Stimulated activated naive CD8-positive, alpha-beta T cell treated with anti-CD3 and anti-CD28 coated beads, Interleukin-15, Interleukin-2, amounts not matched to agents 100 ng/mL and 50 ng/mL, for 24 hours (primary cell): ENCODE results near the gene TMTC2.

ENCODE experiments used
- H3K27ac Mint-ChIP-seq: one replicate; pipeline ENCODE4 v1.8.0; 2021; ENCODE audit warnings: mild to moderate bottlenecking, mixed read lengths
- H3K27me3 Mint-ChIP-seq: one replicate; pipeline ENCODE4 v1.8.0; 2021; ENCODE audit warnings: mixed read lengths
- H3K36me3 Mint-ChIP-seq: one replicate; pipeline ENCODE4 v1.8.0; 2021; ENCODE audit warnings: low read depth, mixed read lengths
- H3K4me1 Mint-ChIP-seq: one replicate; pipeline ENCODE4 v1.8.0; 2021; ENCODE audit warnings: low read depth, mixed read lengths
- H3K4me3 Mint-ChIP-seq: one replicate; pipeline ENCODE4 v1.8.0; 2021; ENCODE audit warnings: mild to moderate bottlenecking, mixed read lengths
- H3K9me3 Mint-ChIP-seq: one replicate; pipeline ENCODE4 v1.8.0; 2021; ENCODE audit warnings: mixed read lengths

Gene TMTC2

GRCh38 chr12:82665142-82665923 lies 21.4 kb upstream of the TMTC2 start:
- Mint-ChIP-seq H3K27ac (no peak overlapping the region), H3K36me3 (no peaks in the 10 kb centered on the region), H3K27me3 (peaks cover 28% of the 10 kb centered on the region), H3K4me3 (no peak overlapping the region), H3K4me1 (no peaks in the 10 kb centered on the region), H3K9me3 (no peaks in the 10 kb centered on the region)

DNA sequence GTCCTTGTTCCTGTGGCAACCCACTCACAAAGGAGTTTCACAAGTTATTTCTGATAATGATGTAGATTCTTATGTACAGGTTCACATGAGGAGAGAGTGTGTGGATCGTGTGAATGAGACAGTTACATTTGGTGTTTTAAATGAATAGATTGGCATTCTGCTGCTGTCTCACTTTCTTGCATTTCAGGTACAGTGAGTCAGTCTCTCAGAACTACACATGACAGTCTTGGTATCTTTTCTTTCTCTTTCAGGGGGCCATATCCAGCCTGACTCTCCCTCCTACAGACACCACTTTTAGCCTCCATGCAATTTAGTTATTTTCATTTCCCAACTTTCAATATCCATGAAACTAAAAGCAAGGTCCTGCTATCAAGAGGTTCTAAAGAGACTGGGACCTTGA lies 19.9 kb upstream of the TMTC2 start:
- Mint-ChIP-seq H3K4me3 (no peak overlapping the region), H3K4me1 (no peaks in the 10 kb centered on the region), H3K27me3 (peaks cover 28% of the 10 kb centered on the region), H3K9me3 (no peaks in the 10 kb centered on the region), H3K27ac (no peak overlapping the region), H3K36me3 (no peaks in the 10 kb centered on the region)

GRCh38 chr12:82671673-82672195 lies 15.0 kb upstream of the TMTC2 start:
- Mint-ChIP-seq H3K9me3 (no peaks in the 10 kb centered on the region), H3K4me3 (no peak overlapping the region), H3K27ac (no peak overlapping the region), H3K4me1 (no peaks in the 10 kb centered on the region), H3K27me3 (peaks cover 25% of the 10 kb centered on the region), H3K36me3 (no peaks in the 10 kb centered on the region)

- Mint-ChIP-seq H3K4me3 (no peak overlapping the region), H3K27ac (no peak overlapping the region), H3K4me1 (no peaks in the 10 kb centered on the region), H3K9me3 (no peaks in the 10 kb centered on the region), H3K36me3 (no peaks in the 10 kb centered on the region), H3K27me3 (peaks cover 19% of the 10 kb centered on the region)
Measured at GRCh38 chr12:82672811-82673495, 13.8 kb upstream of the TMTC2 start.

- Mint-ChIP-seq H3K4me1 (no peaks in the 10 kb centered on the region), H3K9me3 (no peaks in the 10 kb centered on the region), H3K4me3 (no peak overlapping the region), H3K36me3 (no peaks in the 10 kb centered on the region), H3K27me3 (peaks cover 22% of the 10 kb centered on the region), H3K27ac (no peak overlapping the region)
Measured at GRCh38 chr12:82673698-82674097, 13.0 kb upstream of the TMTC2 start.

- H3K27ac Mint-ChIP-seq: no peak overlapping the region
- no peak overlapping the region for H3K4me3 Mint-ChIP-seq
- H3K4me1 Mint-ChIP-seq: no peaks in the 10 kb centered on the region
- H3K27me3 Mint-ChIP-seq: peaks cover 26% of the 10 kb centered on the region
- no peaks in the 10 kb centered on the region for H3K9me3 Mint-ChIP-seq
- H3K36me3 Mint-ChIP-seq: no peaks in the 10 kb centered on the region
Measured at GRCh38 chr12:82675246-82675645, 11.5 kb upstream of the TMTC2 start.

- H3K27me3 Mint-ChIP-seq: peaks cover 31% of the 10 kb centered on the region
- no peaks in the 10 kb centered on the region for H3K36me3 Mint-ChIP-seq
- no peak overlapping the region for H3K27ac Mint-ChIP-seq
- peaks cover 3% of the 10 kb centered on the region for H3K4me1 Mint-ChIP-seq
- no peak overlapping the region for H3K4me3 Mint-ChIP-seq
- no peaks in the 10 kb centered on the region for H3K9me3 Mint-ChIP-seq
Measured at GRCh38 chr12:82682326-82682725, 4.4 kb upstream of the TMTC2 start.

- Mint-ChIP-seq H3K27ac (no peak overlapping the region), H3K36me3 (no peaks in the 10 kb centered on the region), H3K4me3 (no peak overlapping the region), H3K4me1 (peaks cover 5% of the 10 kb centered on the region), H3K9me3 (no peaks in the 10 kb centered on the region), H3K27me3 (peaks cover 31% of the 10 kb centered on the region)
Measured at GRCh38 chr12:82682851-82683261, 3.9 kb upstream of the TMTC2 start.

DNA sequence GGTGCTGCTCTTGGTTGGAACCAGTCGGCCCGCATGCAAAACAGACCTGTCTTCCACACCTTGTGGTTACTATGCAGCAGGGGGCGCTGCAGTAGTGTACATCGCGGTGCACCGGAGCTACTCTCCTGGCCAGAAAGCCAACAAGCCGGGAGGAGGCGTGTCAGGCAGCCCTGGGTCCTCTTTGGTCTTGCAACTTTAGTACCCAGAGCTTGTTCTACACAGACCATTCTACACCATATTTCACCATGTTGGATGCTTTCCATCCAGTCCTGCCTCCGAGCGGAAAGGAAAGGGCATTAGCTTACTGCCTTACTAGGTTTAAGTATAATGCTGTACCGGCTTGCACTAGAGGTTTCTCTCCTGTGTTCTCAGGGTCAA lies 927 bp upstream of the TMTC2 start:
- Mint-ChIP-seq H3K4me3 (peak overlapping the region; percentile 93), H3K4me1 (peaks cover 15% of the 10 kb centered on the region), H3K27me3 (peaks cover 20% of the 10 kb centered on the region), H3K27ac (no peak overlapping the region), H3K36me3 (no peaks in the 10 kb centered on the region), H3K9me3 (no peaks in the 10 kb centered on the region)

- no peaks in the 10 kb centered on the region for H3K9me3 Mint-ChIP-seq
- H3K27me3 Mint-ChIP-seq: peaks cover 12% of the 10 kb centered on the region
- no peaks in the 10 kb centered on the region for H3K36me3 Mint-ChIP-seq
- H3K27ac Mint-ChIP-seq: peak overlapping the region; percentile 49
- H3K4me1 Mint-ChIP-seq: peaks cover 15% of the 10 kb centered on the region
- peak overlapping the region; percentile 93 for H3K4me3 Mint-ChIP-seq
Measured at GRCh38 chr12:82687021-82688011, 610 bp downstream of the TMTC2 start.

GRCh38 chr12:82688035-82688501 lies 1.4 kb downstream of the TMTC2 start:
- H3K4me3 Mint-ChIP-seq: peak overlapping the region; percentile 93
- H3K4me1 Mint-ChIP-seq: peaks cover 15% of the 10 kb centered on the region
- no peaks in the 10 kb centered on the region for H3K36me3 Mint-ChIP-seq
- peak overlapping the region; percentile 49 for H3K27ac Mint-ChIP-seq
- peaks cover 5% of the 10 kb centered on the region for H3K27me3 Mint-ChIP-seq
- H3K9me3 Mint-ChIP-seq: no peaks in the 10 kb centered on the region

DNA sequence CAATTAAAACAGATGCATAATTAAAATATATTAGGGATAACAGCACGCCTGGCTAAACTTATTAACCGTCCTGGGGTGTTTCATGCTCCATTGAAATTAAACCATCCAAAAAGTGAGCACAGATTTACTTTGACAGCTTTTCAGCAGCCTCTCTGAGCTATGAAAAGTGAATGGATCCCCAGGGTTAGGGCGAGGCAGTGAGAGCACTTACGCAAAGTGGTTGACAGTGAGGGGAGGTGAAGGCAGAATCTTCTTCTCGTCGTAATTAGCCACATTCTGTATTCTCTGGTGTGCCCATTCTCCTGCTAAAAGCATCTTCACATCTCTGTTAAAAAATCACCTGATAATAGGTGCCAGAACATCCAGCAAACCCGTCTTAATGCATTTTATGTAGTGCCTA lies 1.9 kb downstream of the TMTC2 start:
- Mint-ChIP-seq H3K4me3 (peak overlapping the region; percentile 93), H3K9me3 (no peaks in the 10 kb centered on the region), H3K36me3 (no peaks in the 10 kb centered on the region), H3K4me1 (peaks cover 15% of the 10 kb centered on the region), H3K27ac (no peak overlapping the region), H3K27me3 (peaks cover 4% of the 10 kb centered on the region)

DNA sequence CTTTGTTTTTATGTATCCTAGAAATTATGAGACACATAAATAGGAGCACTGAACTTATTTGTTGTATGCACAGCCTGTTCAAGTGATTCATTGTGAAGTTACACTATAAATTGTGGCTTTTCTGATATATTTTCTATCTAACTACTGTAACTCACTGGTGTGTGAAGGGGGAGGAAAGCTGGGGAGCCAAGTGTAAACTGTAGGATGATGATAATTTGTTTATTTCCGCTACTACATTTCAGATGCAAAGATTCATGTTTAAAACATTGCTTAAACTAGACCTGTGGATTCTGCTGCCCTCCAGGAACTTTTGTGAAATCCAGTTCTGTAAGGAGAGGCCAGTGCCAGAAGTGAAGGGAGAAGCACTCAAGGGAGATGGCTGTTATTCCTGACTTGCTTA lies 3.3 kb downstream of the TMTC2 start:
- H3K9me3 Mint-ChIP-seq: no peaks in the 10 kb centered on the region
- peaks cover 4% of the 10 kb centered on the region for H3K27me3 Mint-ChIP-seq
- no peak overlapping the region for H3K27ac Mint-ChIP-seq
- H3K4me3 Mint-ChIP-seq: no peak overlapping the region
- H3K36me3 Mint-ChIP-seq: no peaks in the 10 kb centered on the region
- peaks cover 15% of the 10 kb centered on the region for H3K4me1 Mint-ChIP-seq

- H3K27ac Mint-ChIP-seq: no peak overlapping the region
- H3K36me3 Mint-ChIP-seq: no peaks in the 10 kb centered on the region
- no peak overlapping the region for H3K4me3 Mint-ChIP-seq
- H3K27me3 Mint-ChIP-seq: peaks cover 4% of the 10 kb centered on the region
- peaks cover 12% of the 10 kb centered on the region for H3K4me1 Mint-ChIP-seq
- no peaks in the 10 kb centered on the region for H3K9me3 Mint-ChIP-seq
Measured at GRCh38 chr12:82691513-82691912, 4.8 kb downstream of the TMTC2 start.
